NCI-H1930 (cell line): Measurements from ENCODE around the gene TET2.

ENCODE experiments used
- DNase-seq, 2 experiments: peaks; one replicate each; lab custom pipeline; 2025; lab: John Stamatoyannopoulos, UW

Gene TET2

GRCh38 chr4:105146276-105147015 is at the start of gene TET2:
TSS of gene TET2 (plus strand) at chr4:105146876. CDS start at chr4:105233943, 87,067 bp downstream.
- peak; percentile 42 to 54 for DNase-seq

GRCh38 chr4:105102016-105102415 is 44.7 kb upstream of the TET2 start:
- no peak for DNase-seq

DNA sequence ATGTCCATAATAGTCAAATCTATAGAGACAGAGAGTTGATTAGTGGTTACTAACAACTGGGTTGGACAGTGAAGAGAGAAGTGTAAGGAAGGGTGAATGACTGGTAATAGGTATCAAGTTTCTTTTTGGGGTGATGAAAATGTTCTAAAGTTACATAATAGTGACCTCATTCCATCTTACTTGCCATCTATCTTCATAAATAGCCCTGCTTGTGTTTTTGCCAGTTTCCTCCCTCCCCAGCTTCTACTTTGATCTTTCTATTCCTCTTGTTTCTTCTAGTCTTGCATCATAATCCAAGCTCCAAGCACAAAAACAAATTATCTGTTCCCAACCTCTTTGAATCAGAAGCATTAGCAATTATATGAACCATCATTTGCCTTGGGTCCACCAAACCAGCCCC is 40.2 kb upstream of the TET2 start:
- DNase-seq = no peak

GRCh38 chr4:105107095-105107856 is 39.4 kb upstream of the TET2 start:
- DNase-seq = no peak

- DNase-seq = no peak
These were observed 37.7 kb upstream of the TET2 start for GRCh38 chr4:105108971-105109370.

- DNase-seq = no peak
These were observed 34.4 kb upstream of the TET2 start for GRCh38 chr4:105112274-105112673.

DNA sequence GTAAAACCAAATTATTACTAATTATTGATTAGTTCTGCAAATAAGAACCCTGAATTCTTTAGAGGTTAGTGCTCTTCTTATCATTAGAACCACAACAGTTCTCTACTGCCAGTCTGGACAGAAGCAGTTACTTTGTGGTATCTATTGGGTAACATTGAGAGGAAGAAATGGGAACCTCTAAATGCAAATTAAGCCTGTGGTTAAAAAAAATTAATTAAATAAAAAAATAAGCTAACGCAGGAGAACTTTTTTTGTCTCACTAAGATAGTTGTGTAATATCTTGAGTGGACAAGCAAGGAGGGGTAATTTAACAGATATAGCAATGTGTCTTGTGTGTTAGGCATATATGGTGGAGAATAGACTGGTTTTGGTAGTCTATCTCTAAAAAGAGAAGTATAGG is 32.9 kb upstream of the TET2 start:
- no peak for DNase-seq

- DNase-seq = no peak
These were observed 29.9 kb upstream of the TET2 start for GRCh38 chr4:105116616-105117319.

DNA sequence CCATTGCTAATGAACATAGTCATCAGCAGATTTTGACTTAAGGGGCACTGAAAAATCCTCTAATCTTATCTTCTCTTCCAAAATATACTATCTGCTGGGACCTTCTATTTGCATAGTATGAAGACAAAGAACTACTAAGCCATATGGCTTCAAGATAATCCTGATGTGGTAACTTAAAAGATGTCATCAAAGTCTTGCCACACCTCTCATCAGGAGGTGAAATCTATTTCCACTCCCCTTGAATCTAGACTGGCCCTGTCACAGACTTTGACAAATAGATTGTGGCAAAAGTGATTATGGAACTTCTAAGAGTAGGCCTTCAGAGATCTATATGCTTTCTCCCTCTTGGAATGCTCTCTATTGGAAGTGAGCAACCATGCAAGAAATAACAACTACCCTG is 27.3 kb upstream of the TET2 start:
- no peak for DNase-seq

DNA sequence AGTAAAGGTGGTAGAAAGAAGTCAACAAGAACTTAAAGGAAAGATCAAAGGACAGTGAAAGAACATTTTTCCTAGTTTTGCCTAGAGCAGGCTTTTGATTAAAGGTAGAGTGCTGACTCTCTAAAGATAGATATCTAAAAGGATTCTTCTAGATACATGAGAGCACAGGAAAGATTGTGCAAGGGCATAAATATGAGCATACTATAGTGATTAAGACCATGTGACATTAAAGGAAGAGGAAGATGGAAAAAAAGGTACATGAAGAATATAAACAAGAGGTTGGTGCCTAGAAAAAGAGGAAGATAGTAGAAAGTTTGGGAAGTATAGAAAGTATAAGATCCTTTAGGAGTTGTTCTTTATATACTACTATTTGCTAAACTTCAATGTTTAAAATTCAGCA is 26.1 kb upstream of the TET2 start:
- DNase-seq = no peak

DNA sequence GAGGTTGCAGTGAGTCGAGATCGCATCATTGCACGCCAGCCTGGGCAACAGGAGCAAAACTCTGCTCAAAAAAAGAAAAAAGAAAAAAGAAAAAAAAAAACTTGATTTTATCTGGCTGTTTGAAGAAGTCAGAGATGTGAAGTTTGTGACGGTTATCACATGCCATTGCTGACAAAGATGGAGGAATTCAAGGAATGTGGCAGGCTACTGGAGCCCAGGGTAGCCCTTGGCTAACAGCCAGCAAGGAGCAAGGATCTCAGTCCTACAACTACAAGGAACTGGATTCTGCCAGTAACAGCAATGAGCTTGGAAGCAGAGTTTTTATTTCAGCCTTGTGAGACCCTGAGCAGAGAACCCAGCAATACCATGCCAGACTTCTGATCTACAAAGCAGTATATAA is 24.3 kb upstream of the TET2 start:
- DNase-seq = no peak

DNA sequence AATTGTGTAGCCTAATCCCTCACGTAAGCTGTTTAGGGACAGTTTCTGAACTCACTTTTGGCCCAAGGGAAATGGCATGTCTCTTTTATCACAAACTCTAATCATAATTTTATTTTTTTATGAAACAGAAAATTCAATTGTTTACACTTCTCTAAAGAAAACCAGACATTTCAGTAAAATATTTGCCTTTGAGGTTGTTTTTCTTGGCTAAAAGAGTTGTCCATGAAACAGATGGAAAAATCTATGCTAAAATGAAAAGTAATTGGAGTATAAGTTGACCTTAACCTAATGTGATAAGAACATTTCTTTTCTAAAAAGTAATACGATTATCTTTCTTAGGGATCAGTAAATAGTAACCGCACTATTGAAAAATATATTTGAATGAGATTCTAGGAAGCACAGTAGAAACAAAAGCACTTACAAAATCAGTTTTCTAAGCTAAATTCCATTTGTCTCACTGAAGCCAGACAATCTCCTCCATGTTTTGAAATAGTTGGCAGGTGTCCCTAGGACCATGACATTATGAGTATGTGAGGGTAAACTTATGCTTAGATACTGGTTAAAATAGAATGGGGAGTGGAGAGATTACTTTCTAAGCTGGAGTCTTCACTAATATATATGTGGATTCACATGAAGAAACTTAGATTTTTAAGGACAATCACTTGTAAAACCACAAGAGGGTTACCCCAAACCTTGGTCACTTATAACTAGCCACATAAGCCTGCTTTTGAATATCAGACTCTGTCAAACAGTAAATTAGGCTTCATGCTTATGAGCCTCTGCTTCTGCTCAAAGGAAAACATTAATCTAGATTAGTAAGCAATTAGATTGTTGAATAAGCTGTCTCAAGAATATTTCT is 20.1 kb upstream of the TET2 start:
- DNase-seq = no peak

DNA sequence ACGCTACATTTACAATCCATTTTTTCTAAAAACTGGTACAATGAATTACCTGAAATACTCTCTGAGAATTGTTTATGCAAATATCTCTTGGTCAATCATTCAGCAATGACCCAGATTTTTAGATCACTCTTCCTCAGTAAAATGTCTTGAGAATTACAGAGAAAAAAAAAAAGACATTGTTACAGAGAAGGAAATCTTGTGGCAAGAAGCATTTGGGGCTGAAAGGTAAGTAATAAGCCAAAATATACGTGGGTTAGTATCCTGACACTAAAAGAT is 19.6 kb upstream of the TET2 start:
- DNase-seq = no peak

- DNase-seq = no peak
These were observed 18.5 kb upstream of the TET2 start for GRCh38 chr4:105128208-105128607.

DNA sequence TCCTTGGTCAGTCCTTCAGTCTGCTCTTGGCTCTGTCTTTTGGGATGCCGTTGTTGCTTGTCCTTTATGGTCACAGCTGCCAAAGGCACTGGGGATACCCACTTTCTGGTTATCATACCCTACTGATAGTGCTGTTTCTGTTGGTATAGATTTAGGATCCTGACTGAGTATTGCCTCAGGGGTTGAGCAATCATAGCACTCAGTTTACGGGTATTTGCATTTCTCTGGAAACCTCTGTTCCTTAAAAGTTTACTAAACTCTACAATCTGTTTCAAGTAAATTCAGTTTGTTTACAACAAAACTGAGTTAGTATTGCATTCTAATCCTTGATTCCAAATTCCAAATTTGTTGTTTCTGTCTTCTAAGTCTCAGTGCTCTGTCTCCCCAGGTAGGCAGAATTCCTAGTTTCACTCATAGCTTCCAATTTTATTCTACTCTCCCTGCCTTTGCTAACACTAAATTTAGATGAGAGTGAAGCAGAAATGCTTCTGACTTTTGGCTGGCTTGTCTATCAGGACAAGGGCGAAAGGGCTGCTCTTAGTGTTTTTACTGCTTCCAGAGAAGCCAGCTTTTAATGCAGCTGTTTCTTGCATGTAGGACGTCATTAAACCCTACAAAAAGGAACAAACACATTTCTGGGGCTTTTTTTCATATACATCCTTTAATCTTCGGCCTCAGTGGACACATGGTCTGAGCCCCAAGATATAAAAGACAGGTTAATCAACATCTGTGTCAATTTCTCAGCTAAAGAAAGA is 17.2 kb upstream of the TET2 start:
- DNase-seq = no peak

- no peak for DNase-seq
These were observed 15.7 kb upstream of the TET2 start for GRCh38 chr4:105130945-105131344.

DNA sequence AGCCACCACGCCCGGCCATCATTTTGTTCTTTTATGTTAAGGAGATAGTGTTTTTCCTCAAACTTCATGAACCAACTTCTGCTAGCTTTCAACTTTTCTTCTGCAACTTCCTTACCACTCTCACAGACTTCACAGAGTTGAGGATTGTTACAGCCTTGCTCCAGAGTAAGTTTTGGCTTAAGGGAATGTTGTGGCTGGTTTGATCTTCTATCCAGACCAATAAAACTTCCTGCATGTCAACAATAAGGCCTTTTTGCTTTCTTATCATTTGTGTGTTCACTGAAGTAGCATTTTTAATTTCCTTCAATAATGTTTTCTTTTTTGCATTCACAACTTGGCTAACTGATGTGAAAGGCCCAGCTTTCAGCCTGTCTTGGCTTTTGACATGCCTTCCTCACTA is 12.7 kb upstream of the TET2 start:
- no peak for DNase-seq

- no peak for DNase-seq
These were observed 10.9 kb upstream of the TET2 start for GRCh38 chr4:105135785-105136184.

- DNase-seq = no peak
These were observed 9.4 kb upstream of the TET2 start for GRCh38 chr4:105137121-105137875.

DNA sequence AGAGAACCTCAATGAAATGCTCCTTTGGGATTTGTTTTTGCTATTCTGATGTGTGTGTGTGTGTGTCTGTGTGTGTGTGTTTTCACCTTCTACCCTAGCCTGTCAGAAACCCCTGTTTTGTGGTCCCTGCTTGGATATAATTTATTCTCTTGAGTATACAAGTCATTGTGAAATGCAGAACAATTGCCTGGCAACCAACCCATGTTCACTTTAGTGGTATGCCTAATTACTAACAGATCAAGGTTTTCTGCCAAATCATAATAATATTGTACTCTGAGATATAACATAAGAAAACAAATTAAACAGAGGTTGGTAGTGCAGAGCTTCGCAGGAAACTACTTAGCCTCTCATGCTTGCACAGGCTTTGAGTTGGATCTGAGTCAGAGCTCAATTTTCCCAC is 7.0 kb upstream of the TET2 start:
- DNase-seq = no peak
